Measurements from ENCODE around the gene C9orf78. TPM values are rescaled to one million over a fixed set of nuclear protein-coding genes. Genes with fewer than 3 reads are reported as not detected.

Gene C9orf78
- total RNA-seq, 2 experiments from 2014 or later, result 89.7 to 91.7 TPM

- Mint-ChIP-seq H3K4me3 (peak overlapping the region; percentile 66), H3K36me3 (ENCODE audit: low read depth) (peaks cover 58% of the 10 kb centered on the region), H3K9me3 (ENCODE audit: insufficient read depth) (no peaks in the 10 kb centered on the region), H3K4me1 (ENCODE audit: low read depth) (peaks cover 68% of the 10 kb centered on the region), H3K27me3 (ENCODE audit: low read depth) (no peaks in the 10 kb centered on the region), H3K27ac (peak overlapping the region; percentile 90)
- DNase-seq, result peak; percentile 45
- ChIA-PET POLR2A (interaction anchor here (0.7 to 1.7 kb wide), 7 partner anchors 8 to 48 kb away, joined by 3 to 7 read pairs (median 5); no protein-coding TSS in a partner anchor), CTCF (interaction anchor here (0.7 to 2.2 kb wide), 10 partner anchors 10 to 112 kb away, joined by 3 to 8 read pairs (median 4); no protein-coding TSS in a partner anchor)
- ATAC-seq, result no peak
Observed at GRCh38 chr9:129838707-129839259, 3.7 kb upstream of the C9orf78 start.

GRCh38 chr9:129836311-129837007 lies 1.4 kb upstream of the C9orf78 start:
- H3K36me3 Mint-ChIP-seq (ENCODE audit: low read depth), result peaks cover 63% of the 10 kb centered on the region
- ATAC-seq (no peak), DNase-seq (peak; percentile 64)
- CTCF ChIA-PET, result interaction anchor here (0.9 to 2.2 kb wide), 5 partner anchors 13 to 32 kb away, joined by 3 to 8 read pairs (median 4); no protein-coding TSS in a partner anchor
- no peaks in the 10 kb centered on the region for H3K9me3 Mint-ChIP-seq (ENCODE audit: insufficient read depth)
- H3K4me1 Mint-ChIP-seq (ENCODE audit: low read depth), result peaks cover 67% of the 10 kb centered on the region
- POLR2A ChIA-PET, result interaction anchor here (0.6 to 3.2 kb wide), 12 partner anchors 10 to 289 kb away, joined by 3 to 27 read pairs (median 6); partner anchors contain the start of gene TOR1A
- H3K27ac Mint-ChIP-seq, result peak overlapping the region; percentile 94
- H3K4me3 Mint-ChIP-seq, result peak overlapping the region; percentile 94
- H3K27me3 Mint-ChIP-seq (ENCODE audit: low read depth), result no peaks in the 10 kb centered on the region

GRCh38 chr9:129835860-129836223 lies 767 bp upstream of the C9orf78 start:
- Mint-ChIP-seq H3K36me3 (ENCODE audit: low read depth) (peaks cover 62% of the 10 kb centered on the region), H3K27ac (peak overlapping the region; percentile 94), H3K27me3 (ENCODE audit: low read depth) (no peaks in the 10 kb centered on the region), H3K9me3 (ENCODE audit: insufficient read depth) (no peaks in the 10 kb centered on the region), H3K4me3 (peak overlapping the region; percentile 94), H3K4me1 (ENCODE audit: low read depth) (peaks cover 61% of the 10 kb centered on the region)
- ChIA-PET POLR2A (interaction anchor here (0.6 to 3.2 kb wide), 13 partner anchors 13 to 292 kb away, joined by 3 to 27 read pairs (median 6); partner anchors contain the start of gene TOR1A), CTCF (interaction anchor here (0.9 to 2.2 kb wide), 4 partner anchors 16 to 49 kb away, joined by 3 to 8 read pairs (median 4); no protein-coding TSS in a partner anchor)
- DNase-seq (peak; percentile 40), ATAC-seq (no peak)

GRCh38 chr9:129834489-129835127 lies 467 bp downstream of the C9orf78 start:
- Mint-ChIP-seq H3K9me3 (ENCODE audit: insufficient read depth) (no peaks in the 10 kb centered on the region), H3K36me3 (ENCODE audit: low read depth) (peaks cover 71% of the 10 kb centered on the region), H3K27ac (peak overlapping the region; percentile 99), H3K4me1 (ENCODE audit: low read depth) (peaks cover 51% of the 10 kb centered on the region), H3K4me3 (peak overlapping the region; percentile 98), H3K27me3 (ENCODE audit: low read depth) (no peaks in the 10 kb centered on the region)
- ATAC-seq (peak; percentile 27), DNase-seq (peak; percentile 67)
- POLR2A ChIA-PET, result interaction anchor here (0.6 to 3.2 kb wide), 17 partner anchors 8 to 293 kb away, joined by 3 to 27 read pairs (median 4); partner anchors contain the start of genes GPR107 and TOR1A
- CTCF ChIA-PET, result interaction anchor here (1.0 to 1.2 kb wide), 3 partner anchors 8 to 293 kb away, joined by 3 to 4 read pairs (median 3); no protein-coding TSS in a partner anchor

- POLR2A ChIA-PET, result no interaction called here
- CTCF ChIA-PET, result no interaction called here
- peak overlapping the region; percentile 56 for H3K27ac Mint-ChIP-seq
- H3K36me3 Mint-ChIP-seq (ENCODE audit: low read depth), result peaks cover 77% of the 10 kb centered on the region
- ATAC-seq (no peak), DNase-seq (no peak)
- H3K4me3 Mint-ChIP-seq, result peak overlapping the region; percentile 98
- H3K27me3 Mint-ChIP-seq (ENCODE audit: low read depth), result no peaks in the 10 kb centered on the region
- H3K4me1 Mint-ChIP-seq (ENCODE audit: low read depth), result peaks cover 46% of the 10 kb centered on the region
- H3K9me3 Mint-ChIP-seq (ENCODE audit: insufficient read depth), result no peaks in the 10 kb centered on the region
Observed at GRCh38 chr9:129832982-129833381, 2.1 kb downstream of the C9orf78 start.

GRCh38 chr9:129828969-129829368 lies 6.1 kb downstream of the C9orf78 start:
- Mint-ChIP-seq H3K27me3 (ENCODE audit: low read depth) (no peaks in the 10 kb centered on the region), H3K4me3 (no peak overlapping the region), H3K4me1 (ENCODE audit: low read depth) (peaks cover 21% of the 10 kb centered on the region), H3K27ac (no peak overlapping the region), H3K9me3 (ENCODE audit: insufficient read depth) (no peaks in the 10 kb centered on the region), H3K36me3 (ENCODE audit: low read depth) (peaks cover 54% of the 10 kb centered on the region)
- POLR2A ChIA-PET, result no interaction called here
- ATAC-seq (no peak), DNase-seq (no peak)
- CTCF ChIA-PET, result interaction anchor here (1.0 kb wide), 1 partner anchor 36 kb away, joined by 3 read pairs; no protein-coding TSS in a partner anchor

- Mint-ChIP-seq H3K27me3 (ENCODE audit: low read depth) (no peaks in the 10 kb centered on the region), H3K4me1 (ENCODE audit: low read depth) (peaks cover 13% of the 10 kb centered on the region), H3K27ac (no peak overlapping the region), H3K36me3 (ENCODE audit: low read depth) (peaks cover 47% of the 10 kb centered on the region), H3K4me3 (no peak overlapping the region), H3K9me3 (ENCODE audit: insufficient read depth) (no peaks in the 10 kb centered on the region)
- ChIA-PET CTCF (no interaction called here), POLR2A (no interaction called here)
- no peak for DNase-seq
- no peak for ATAC-seq
Observed at GRCh38 chr9:129828051-129828450, 7.0 kb downstream of the C9orf78 start.

GRCh38 chr9:129826759-129827158 lies 8.3 kb downstream of the C9orf78 start:
- no peak for DNase-seq
- no peak for ATAC-seq
- H3K27me3 Mint-ChIP-seq (ENCODE audit: low read depth), result no peaks in the 10 kb centered on the region
- ChIA-PET CTCF (interaction anchor here (1.2 to 1.6 kb wide), 2 partner anchors 8 to 42 kb away, joined by 3 read pairs; no protein-coding TSS in a partner anchor), POLR2A (interaction anchor here (1.0 kb wide), 1 partner anchor 8 kb away, joined by 3 read pairs; the partner anchor contains the start of genes C9orf78 and USP20)
- peaks cover 22% of the 10 kb centered on the region for H3K4me1 Mint-ChIP-seq (ENCODE audit: low read depth)
- no peaks in the 10 kb centered on the region for H3K9me3 Mint-ChIP-seq (ENCODE audit: insufficient read depth)
- no peak overlapping the region for H3K27ac Mint-ChIP-seq
- peaks cover 53% of the 10 kb centered on the region for H3K36me3 Mint-ChIP-seq (ENCODE audit: low read depth)
- H3K4me3 Mint-ChIP-seq, result no peak overlapping the region

GRCh38 chr9:129826344-129826743 lies 8.7 kb downstream of the C9orf78 start:
- no peak for ATAC-seq
- no peaks in the 10 kb centered on the region for H3K9me3 Mint-ChIP-seq (ENCODE audit: insufficient read depth)
- no peak overlapping the region for H3K27ac Mint-ChIP-seq
- H3K36me3 Mint-ChIP-seq (ENCODE audit: low read depth), result peaks cover 52% of the 10 kb centered on the region
- POLR2A ChIA-PET, result interaction anchor here (0.7 to 1.3 kb wide), 3 partner anchors 8 to 59 kb away, joined by 3 read pairs; partner anchors contain the start of genes C9orf78 and USP20
- peaks cover 23% of the 10 kb centered on the region for H3K4me1 Mint-ChIP-seq (ENCODE audit: low read depth)
- no peak for DNase-seq
- CTCF ChIA-PET, result interaction anchor here (1.2 to 1.6 kb wide), 3 partner anchors 8 to 42 kb away, joined by 3 read pairs; no protein-coding TSS in a partner anchor
- no peak overlapping the region for H3K4me3 Mint-ChIP-seq
- no peaks in the 10 kb centered on the region for H3K27me3 Mint-ChIP-seq (ENCODE audit: low read depth)

- POLR2A ChIA-PET, result interaction anchor here (1.3 to 2.2 kb wide), 2 partner anchors 11 to 12 kb away, joined by 4 to 13 read pairs; partner anchors contain the start of genes C9orf78 and USP20
- Mint-ChIP-seq H3K36me3 (ENCODE audit: low read depth) (peaks cover 35% of the 10 kb centered on the region), H3K4me1 (ENCODE audit: low read depth) (peaks cover 27% of the 10 kb centered on the region), H3K9me3 (ENCODE audit: insufficient read depth) (no peaks in the 10 kb centered on the region), H3K4me3 (peak within 1 kb of the TSS; percentile 86), H3K27ac (peak within 1 kb of the TSS; percentile 80), H3K27me3 (ENCODE audit: low read depth) (no peaks in the 10 kb centered on the region)
- ATAC-seq (peak; percentile 90), DNase-seq (peak; percentile 96)
- CTCF ChIA-PET, result no interaction called here
Observed at GRCh38 chr9:129823935-129824601, 11.0 kb downstream of the C9orf78 start, which contains the start of gene TOR1A. Gene TOR1A (minus strand): TSS chr9:129824136. CDS start chr9:129824085, 51 bp downstream.

- CTCF ChIA-PET, result no interaction called here
- H3K4me1 Mint-ChIP-seq (ENCODE audit: low read depth), result peaks cover 27% of the 10 kb centered on the region
- H3K4me3 Mint-ChIP-seq, result peak overlapping the region; percentile 86
- POLR2A ChIA-PET, result interaction anchor here (2.2 kb wide), 1 partner anchor 12 kb away, joined by 13 read pairs; the partner anchor contains the start of genes C9orf78 and USP20
- peak overlapping the region; percentile 80 for H3K27ac Mint-ChIP-seq
- ATAC-seq (peak; percentile 50), DNase-seq (no peak)
- H3K27me3 Mint-ChIP-seq (ENCODE audit: low read depth), result no peaks in the 10 kb centered on the region
- H3K36me3 Mint-ChIP-seq (ENCODE audit: low read depth), result peaks cover 35% of the 10 kb centered on the region
- no peaks in the 10 kb centered on the region for H3K9me3 Mint-ChIP-seq (ENCODE audit: insufficient read depth)
Observed at GRCh38 chr9:129823542-129823934, 11.5 kb downstream of the C9orf78 start.
